NCI-H1105 treated with DMSO at 0.1 percent for 48 hours (cell line): ENCODE results near the gene LAMC3.
"Not testable (repeated sequence)": the region's sequence is repeated elsewhere in the genome, so short reads cannot be mapped to it uniquely, and the experiment has no call there.

Experiments
- DNase-seq: peaks from one replicate; lab custom pipeline; 2025; lab: John Stamatoyannopoulos, UW

LAMC3 gene

DNA sequence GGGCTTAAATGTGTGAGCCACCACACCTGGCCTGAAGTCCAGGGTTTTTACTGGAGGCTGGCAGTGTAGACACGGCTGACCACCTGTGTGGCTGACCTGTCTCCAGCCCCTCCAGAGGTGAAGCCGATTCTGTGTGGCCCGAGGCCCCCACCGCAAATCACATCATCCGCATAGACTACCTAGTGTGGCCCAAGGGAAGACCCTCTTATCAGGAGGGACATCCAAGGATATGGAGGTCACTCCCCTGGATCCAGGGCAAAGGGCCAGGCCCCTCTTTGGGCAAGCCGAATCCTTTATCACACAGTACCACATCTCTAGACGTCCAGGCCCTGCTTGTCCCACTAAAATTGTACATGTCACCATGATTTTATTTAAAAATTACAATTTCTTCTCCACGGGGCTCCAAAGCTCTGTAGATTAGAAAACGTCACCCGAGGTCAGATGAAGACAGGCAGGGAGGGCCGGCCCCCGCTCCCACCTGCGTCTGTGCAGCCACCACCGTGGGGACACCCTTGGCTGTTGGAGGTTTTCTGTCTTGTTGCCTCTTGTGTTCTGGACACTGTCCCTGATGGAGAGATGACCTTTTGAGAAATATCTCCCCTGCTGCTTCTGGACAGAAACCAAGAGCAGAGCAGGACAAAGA lies 20.1 kb downstream of the LAMC3 start:
- DNase-seq, result no peak

- no peak for DNase-seq
These were observed 20.6 kb downstream of the LAMC3 start for GRCh38 chr9:131029574-131029952.

- no peak for DNase-seq
These were observed 21.4 kb downstream of the LAMC3 start for GRCh38 chr9:131030239-131031004.

DNA sequence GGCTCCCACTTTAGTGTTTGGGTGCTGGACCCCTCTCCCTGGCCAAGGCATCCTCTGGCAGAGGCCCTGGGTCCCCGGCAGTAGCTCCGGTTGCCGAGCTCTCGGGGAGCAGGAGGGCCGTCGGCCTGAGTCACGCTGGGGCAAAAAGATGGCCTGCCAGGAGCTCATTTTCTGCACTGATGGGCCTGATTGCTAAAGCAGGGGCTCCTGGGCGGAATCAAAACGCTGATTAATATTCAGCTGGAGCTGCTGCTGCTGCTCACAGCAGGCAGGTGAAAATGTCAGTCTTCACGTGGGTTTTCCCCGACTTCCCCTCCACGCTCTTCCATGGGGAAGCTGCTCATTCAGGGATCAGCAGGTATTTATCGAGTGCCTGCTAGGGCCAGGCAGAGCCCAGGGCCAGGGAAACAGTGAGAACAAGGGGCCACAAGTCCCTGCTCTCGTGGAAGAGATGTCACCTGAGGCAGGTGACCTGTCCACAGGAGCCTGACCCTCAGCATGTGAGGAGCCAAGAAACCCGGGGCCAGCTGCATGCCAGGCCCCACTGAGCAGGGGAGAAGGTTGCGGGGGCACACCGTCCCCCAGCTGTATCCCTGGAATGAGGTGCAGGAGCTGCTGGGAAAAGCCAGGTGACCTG lies 22.1 kb downstream of the LAMC3 start:
- DNase-seq, result no peak

GRCh38 chr9:131031642-131032005 lies 22.6 kb downstream of the LAMC3 start:
- no peak for DNase-seq

GRCh38 chr9:131032384-131032783 lies 23.4 kb downstream of the LAMC3 start:
- DNase-seq, result no peak

DNA sequence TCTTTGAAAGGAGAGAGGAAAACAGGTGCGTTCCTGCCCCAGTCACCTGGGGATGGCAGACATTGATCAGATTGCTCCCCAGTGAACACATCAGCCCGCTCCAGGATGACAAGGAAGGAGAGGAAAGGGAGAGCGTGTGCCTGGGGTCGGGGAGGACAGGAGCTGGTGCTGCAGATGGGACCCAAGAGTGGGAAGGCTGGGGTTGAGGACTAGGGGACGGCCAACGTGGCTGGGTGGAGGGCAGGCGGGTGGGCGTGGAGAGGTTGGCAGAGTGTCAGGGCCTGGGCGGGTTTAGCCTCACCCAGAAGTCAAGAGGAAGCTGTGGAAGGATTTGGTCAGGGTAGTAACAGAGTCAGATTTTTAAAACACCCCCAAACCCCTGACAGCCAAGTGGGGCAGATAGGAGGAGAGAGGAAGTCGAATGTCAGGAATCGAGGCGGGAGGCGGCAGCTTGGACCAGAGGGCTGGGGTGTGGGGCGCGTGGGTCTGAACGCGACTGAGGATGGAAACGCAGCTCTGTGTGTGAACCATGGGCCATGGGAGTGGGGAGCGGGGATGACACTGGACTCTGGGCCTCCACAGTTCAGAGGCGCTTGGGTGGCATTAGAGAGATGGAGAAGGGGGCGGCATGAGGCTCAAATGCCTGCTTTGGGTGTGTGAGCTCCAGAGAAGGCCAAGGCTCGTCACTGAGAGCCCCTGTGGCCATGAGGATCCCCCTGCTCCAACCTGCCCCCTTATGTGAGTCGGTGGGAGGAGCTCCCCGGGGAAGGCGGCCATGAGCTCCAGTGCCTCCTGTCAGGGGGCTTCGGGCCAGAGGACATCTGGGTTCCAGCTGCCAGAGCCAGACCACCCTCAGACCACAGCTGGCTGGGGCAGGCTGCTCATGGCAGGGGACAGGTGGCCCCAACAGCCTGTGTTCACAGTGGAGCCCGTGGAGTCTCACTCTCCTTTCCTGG lies 24.6 kb downstream of the LAMC3 start:
- no peak for DNase-seq

DNA sequence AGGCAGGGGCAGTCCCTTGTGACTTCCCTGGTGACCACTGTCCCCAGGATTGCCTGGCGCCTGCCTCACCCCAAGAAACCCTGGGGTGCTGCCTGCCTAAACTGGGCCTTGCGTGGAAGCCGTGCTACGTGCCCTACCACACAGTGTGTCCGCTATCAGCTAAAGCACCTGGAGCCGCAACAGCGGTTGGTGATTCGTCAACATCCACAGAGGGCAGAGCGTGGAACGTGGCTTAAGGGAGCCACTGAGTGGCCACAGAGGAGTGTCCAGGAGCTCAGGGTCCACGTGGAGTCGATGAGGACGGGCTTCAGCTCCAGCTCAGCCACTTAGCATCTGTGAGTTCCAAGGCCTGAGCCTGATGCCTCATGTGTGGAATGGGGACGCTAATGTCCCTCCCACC lies 25.3 kb downstream of the LAMC3 start:
- DNase-seq, result no peak

GRCh38 chr9:131034749-131035148 lies 25.8 kb downstream of the LAMC3 start:
- not testable (repeated sequence) for DNase-seq

- no peak for DNase-seq
These were observed 26.6 kb downstream of the LAMC3 start for GRCh38 chr9:131035548-131035947.

- no peak for DNase-seq
These were observed 27.1 kb downstream of the LAMC3 start for GRCh38 chr9:131036071-131036470.

GRCh38 chr9:131036529-131037334 lies 27.8 kb downstream of the LAMC3 start:
- DNase-seq, result no peak

- DNase-seq, result no peak
These were observed 28.6 kb downstream of the LAMC3 start for GRCh38 chr9:131037335-131038255.

GRCh38 chr9:131038256-131039128 lies 29.5 kb downstream of the LAMC3 start:
- no peak for DNase-seq

GRCh38 chr9:131039129-131039954 lies 30.4 kb downstream of the LAMC3 start:
- no peak for DNase-seq

DNA sequence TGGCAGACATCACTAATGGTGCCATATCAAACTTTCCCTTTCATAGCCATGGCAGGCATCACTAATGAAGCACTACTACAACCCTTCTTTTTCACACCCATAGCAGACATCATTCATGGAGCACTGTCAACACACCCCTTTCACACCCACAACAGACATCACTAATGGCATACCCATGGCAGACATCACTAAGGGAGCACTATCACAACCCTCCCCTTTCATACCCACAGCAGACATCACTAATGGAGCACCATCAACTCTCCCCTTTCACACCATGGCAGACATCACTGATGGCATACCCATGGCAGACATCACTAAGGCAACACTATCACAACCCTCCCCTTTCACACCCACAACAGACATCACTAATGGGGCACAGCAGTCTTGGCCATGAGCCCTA lies 33.7 kb downstream of the LAMC3 start:
- DNase-seq, result no peak

- DNase-seq, result no peak
These were observed 34.1 kb downstream of the LAMC3 start for GRCh38 chr9:131043087-131043486.

DNA sequence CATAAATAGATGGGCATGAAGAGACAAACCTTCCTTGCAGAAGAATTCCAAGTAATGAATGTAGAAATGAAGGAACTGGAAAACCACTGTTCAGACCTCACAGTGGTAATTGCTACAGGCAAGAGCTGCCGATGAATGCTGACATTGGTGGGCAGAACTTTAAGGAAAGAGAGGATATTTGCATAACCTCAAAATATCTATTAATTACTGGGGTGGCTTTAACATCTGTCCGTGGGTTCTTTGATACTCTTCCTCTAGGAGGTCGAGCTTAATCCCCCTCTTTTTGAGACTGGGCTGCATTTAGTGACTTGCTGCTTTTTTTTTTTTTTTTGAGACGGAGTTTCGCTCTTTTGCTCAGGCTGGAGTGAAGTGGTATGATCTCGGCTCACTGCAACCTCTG lies 34.7 kb downstream of the LAMC3 start:
- no peak for DNase-seq
